Measurements from ENCODE around the gene ERBB2.

DNA sequence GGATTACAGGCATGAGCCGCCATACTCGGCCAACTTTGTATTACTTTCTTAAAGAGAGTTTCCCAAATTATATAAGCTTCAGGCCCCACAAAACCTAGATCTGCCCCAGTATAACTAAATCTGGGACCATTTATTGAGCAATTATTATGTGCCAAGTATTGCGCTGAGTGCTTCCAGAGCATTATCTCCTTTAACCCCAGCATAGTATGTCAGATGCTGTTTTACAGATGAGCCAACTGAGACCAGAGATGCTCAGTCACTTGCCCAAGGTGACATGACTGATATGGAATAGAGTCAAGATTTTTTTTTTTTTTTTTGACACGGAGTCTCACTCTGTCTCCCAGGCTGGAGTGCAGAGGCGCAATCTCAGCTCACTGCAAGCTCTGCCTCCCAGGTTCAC, 1.9 kb upstream of the ERBB2 start:
- TF ChIP-seq POLR2A (IDR thresholded peaks at IDR 0.05) (no peak), CTCF (IDR thresholded peaks at IDR 0.05) (no peak)

All from Peyer's patch (tissue), 4 donors.